ENCODE results near the gene RGN. TPM values are rescaled to one million over a fixed set of nuclear protein-coding genes. Genes with fewer than 3 reads are reported as not detected.
A peak's percentile ranks its signal among the peaks of the same experiment; 100 is the strongest.

Gene RGN
- total RNA-seq, 1 donor: 2.4 TPM

- no peak for TF ChIP-seq CTCF (IDR thresholded peaks at IDR 0.05; ENCODE audit: insufficient read depth, low read length)
- no peak overlapping the region for H3K4me3 ChIP-seq (ENCODE audit: low read depth, low read length)
- no peak for DNase-seq (ENCODE audit: low read depth)
Observed at GRCh38 chrX:47063179-47063578, 15.1 kb upstream of the RGN start.

GRCh38 chrX:47068214-47068613 lies 10.0 kb upstream of the RGN start:
- H3K4me3 ChIP-seq (ENCODE audit: low read depth, low read length): no peak overlapping the region
- no peak for DNase-seq (ENCODE audit: low read depth)
- TF ChIP-seq CTCF (IDR thresholded peaks at IDR 0.05; ENCODE audit: insufficient read depth, low read length): no peak

GRCh38 chrX:47068720-47069119 lies 9.5 kb upstream of the RGN start:
- no peak for TF ChIP-seq CTCF (IDR thresholded peaks at IDR 0.05; ENCODE audit: insufficient read depth, low read length)
- DNase-seq (ENCODE audit: low read depth): no peak
- H3K4me3 ChIP-seq (ENCODE audit: low read depth, low read length): no peak overlapping the region

- DNase-seq (ENCODE audit: low read depth): no peak
- TF ChIP-seq CTCF (IDR thresholded peaks at IDR 0.05; ENCODE audit: insufficient read depth, low read length): no peak
- H3K4me3 ChIP-seq (ENCODE audit: low read depth, low read length): no peak overlapping the region
Observed at GRCh38 chrX:47080215-47080914, 2.1 kb downstream of the RGN start.

GRCh38 chrX:47080915-47081236 lies 2.6 kb downstream of the RGN start:
- DNase-seq (ENCODE audit: low read depth): no peak
- TF ChIP-seq CTCF (IDR thresholded peaks at IDR 0.05; ENCODE audit: insufficient read depth, low read length): no peak

GRCh38 chrX:47091149-47091775 lies 13.0 kb downstream of the RGN start:
- DNase-seq (ENCODE audit: low read depth): peak; percentile 16
- no peak for TF ChIP-seq CTCF (IDR thresholded peaks at IDR 0.05; ENCODE audit: insufficient read depth, low read length)
- H3K4me3 ChIP-seq (ENCODE audit: low read depth, low read length): no peak overlapping the region

More at GRCh38 chrX:47080915-47081236, 2.6 kb downstream of the RGN start:
- H3K4me3 ChIP-seq (ENCODE audit: low read depth, low read length): no peak overlapping the region

Measured in fibroblast of the aortic adventitia (primary cell).